HG03354 (cell line): ENCODE results near the gene CGB2.
"Not testable (repeated sequence)": the region's sequence is repeated elsewhere in the genome, so short reads cannot be mapped to it uniquely, and the experiment has no call there.

Experiments
- ATAC-seq: cut with Tn5 transposase; IDR thresholded peaks from one replicate; pipeline ENCODE4 v1.9.1; 2021; ENCODE audit warnings: mild to moderate bottlenecking; ENCODE audit not compliant: unreplicated experiment, poor library complexity, severe bottlenecking

Gene CGB2

GRCh38 chr19:49061445-49061844 is 29.8 kb downstream of the CGB2 start:
- no peak for ATAC-seq

GRCh38 chr19:49064029-49064629 is 32.4 kb downstream of the CGB2 start:
- no peak for ATAC-seq

GRCh38 chr19:49064768-49065611 is 33.3 kb downstream of the CGB2 start, which contains the start of gene NTF4:
Gene NTF4 (minus strand): TSS chr19:49064818. CDS start chr19:49061997, 2,821 bp downstream.
- ATAC-seq, result no peak

- ATAC-seq, result no peak
Measured at GRCh38 chr19:49065905-49066512, 34.3 kb downstream of the CGB2 start.

- ATAC-seq, result no peak
Measured at GRCh38 chr19:49067554-49067953, 35.9 kb downstream of the CGB2 start.

GRCh38 chr19:49069026-49069425 is 37.3 kb downstream of the CGB2 start:
- ATAC-seq, result no peak

- no peak for ATAC-seq
Measured at GRCh38 chr19:49070416-49070815, 38.7 kb downstream of the CGB2 start.

- ATAC-seq, result no peak
Measured at GRCh38 chr19:49071860-49072547, 40.3 kb downstream of the CGB2 start.

- ATAC-seq, result no peak
Measured at GRCh38 chr19:49073514-49074378, 42.1 kb downstream of the CGB2 start.

GRCh38 chr19:49074869-49075268 is 43.2 kb downstream of the CGB2 start:
- ATAC-seq, result not testable (repeated sequence)

GRCh38 chr19:49080392-49080791 is 48.7 kb downstream of the CGB2 start:
- ATAC-seq, result no peak

- ATAC-seq, result no peak
Measured at GRCh38 chr19:49081273-49081672, 49.6 kb downstream of the CGB2 start.
